ENCODE measurements around the gene RPP40.

RPP40 gene

DNA sequence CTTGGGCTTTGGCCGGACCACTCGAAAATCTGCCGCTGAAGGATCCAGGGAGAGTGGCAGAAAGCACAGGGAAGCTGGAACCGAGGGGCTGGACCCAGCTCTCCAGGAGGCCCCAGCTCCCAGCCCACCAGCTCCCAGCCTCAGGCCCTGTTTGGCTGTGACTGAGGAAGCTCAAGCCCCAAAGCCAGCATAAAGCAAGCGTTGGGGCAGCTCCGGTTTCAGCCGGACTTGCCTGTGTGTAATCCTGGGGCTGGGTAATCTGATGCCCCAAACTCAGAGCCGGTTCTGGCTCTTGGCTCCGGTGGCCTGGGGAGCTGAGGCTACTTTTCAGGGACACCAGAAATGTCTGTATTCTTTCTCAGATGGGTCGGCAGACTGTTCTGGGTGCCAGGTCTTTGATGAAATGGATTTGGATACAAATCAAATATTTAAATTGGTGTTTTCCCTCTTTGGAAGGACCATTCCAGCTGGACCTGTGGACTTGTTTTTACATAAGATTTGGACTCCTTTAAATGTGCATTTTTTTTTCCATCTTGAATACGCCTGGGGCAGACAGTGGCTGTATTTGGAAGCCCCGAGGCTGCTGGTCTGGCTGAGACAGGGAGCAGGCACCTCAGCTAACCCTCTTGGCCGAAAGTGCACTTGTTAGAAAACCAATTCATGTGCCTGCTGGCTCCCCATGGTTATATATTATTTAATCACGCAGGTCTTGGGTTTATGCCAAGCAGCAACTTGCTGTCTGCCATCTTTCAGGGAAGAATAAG lies 29.7 kb downstream of the RPP40 start:
- TF ChIP-seq SIN3A (IDR thresholded peaks at IDR 0.05; ENCODE audit: borderline replicate concordance, insufficient read depth, low read length), result no peak
- no peak for TF ChIP-seq POLR2AphosphoS5 (IDR thresholded peaks at IDR 0.05; ENCODE audit: low read depth, low read length)
- TF ChIP-seq TAF1 (IDR thresholded peaks at IDR 0.05; ENCODE audit: borderline replicate concordance, insufficient read depth, low read length), result no peak
- no peak for TF ChIP-seq FOXP2 (optimal IDR thresholded peaks at IDR 0.05; ENCODE audit: borderline replicate concordance, extremely low read depth, extremely low read length, insufficient read depth)
- no peak for TF ChIP-seq REST (IDR thresholded peaks at IDR 0.05; ENCODE audit: insufficient read depth in 1 of 2, low read depth in 2 of 2, low read length in 2 of 2)

DNA sequence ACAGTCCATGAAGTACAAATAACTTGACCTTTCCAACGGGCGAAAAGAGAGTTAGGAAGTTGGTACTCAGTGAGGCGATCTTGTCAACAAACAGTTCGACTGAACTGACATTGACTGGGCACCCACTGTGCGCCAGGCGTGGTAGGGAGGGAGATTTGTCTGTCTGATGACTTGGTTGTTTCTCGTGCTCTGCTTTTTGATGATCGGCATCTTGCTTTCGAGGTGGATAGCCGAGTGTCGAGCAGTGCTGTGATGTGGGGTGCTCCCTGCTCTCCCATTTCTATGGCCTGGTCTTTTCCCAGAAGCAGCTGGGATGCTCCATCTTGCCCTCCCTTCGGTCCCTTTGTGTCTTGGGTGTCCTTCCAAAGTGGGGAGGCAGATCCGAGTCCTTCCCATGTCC lies 30.4 kb downstream of the RPP40 start:
- TF ChIP-seq POLR2AphosphoS5 (IDR thresholded peaks at IDR 0.05; ENCODE audit: low read depth, low read length) (no peak), TAF1 (IDR thresholded peaks at IDR 0.05; ENCODE audit: borderline replicate concordance, insufficient read depth, low read length) (no peak), REST (IDR thresholded peaks at IDR 0.05; ENCODE audit: insufficient read depth in 1 of 2, low read depth in 2 of 2, low read length in 2 of 2) (no peak), FOXP2 (optimal IDR thresholded peaks at IDR 0.05; ENCODE audit: borderline replicate concordance, extremely low read depth, extremely low read length, insufficient read depth) (no peak), SIN3A (IDR thresholded peaks at IDR 0.05; ENCODE audit: borderline replicate concordance, insufficient read depth, low read length) (no peak)

DNA sequence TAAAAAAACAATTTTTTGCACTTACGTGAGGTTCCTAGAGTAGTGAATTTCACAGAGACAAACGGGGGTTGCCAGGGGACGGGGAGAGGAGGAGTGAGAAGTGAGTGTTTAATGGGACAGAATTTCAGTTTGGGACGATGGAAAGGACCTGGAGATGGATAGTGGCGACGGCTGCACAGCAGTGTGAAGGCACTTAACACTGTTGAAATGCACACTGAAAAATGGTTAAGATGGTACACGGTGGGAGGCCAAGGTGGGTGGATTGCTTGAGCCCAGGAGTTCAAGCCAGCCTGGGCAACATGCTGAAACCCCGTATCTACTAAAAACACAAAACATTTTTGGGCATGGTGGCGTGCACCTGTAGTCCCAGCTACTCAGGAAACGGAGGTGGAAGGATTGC lies 31.4 kb downstream of the RPP40 start:
- TF ChIP-seq POLR2AphosphoS5 (IDR thresholded peaks at IDR 0.05; ENCODE audit: low read depth, low read length) (no peak), TAF1 (IDR thresholded peaks at IDR 0.05; ENCODE audit: borderline replicate concordance, insufficient read depth, low read length) (no peak), FOXP2 (optimal IDR thresholded peaks at IDR 0.05; ENCODE audit: borderline replicate concordance, extremely low read depth, extremely low read length, insufficient read depth) (no peak), REST (IDR thresholded peaks at IDR 0.05; ENCODE audit: insufficient read depth in 1 of 2, low read depth in 2 of 2, low read length in 2 of 2) (no peak), SIN3A (IDR thresholded peaks at IDR 0.05; ENCODE audit: borderline replicate concordance, insufficient read depth, low read length) (no peak)

GRCh38 chr6:4971851-4972250 lies 32.0 kb downstream of the RPP40 start:
- TF ChIP-seq REST (IDR thresholded peaks at IDR 0.05; ENCODE audit: insufficient read depth in 1 of 2, low read depth in 2 of 2, low read length in 2 of 2) (no peak), FOXP2 (optimal IDR thresholded peaks at IDR 0.05; ENCODE audit: borderline replicate concordance, extremely low read depth, extremely low read length, insufficient read depth) (no peak), POLR2AphosphoS5 (IDR thresholded peaks at IDR 0.05; ENCODE audit: low read depth, low read length) (no peak), SIN3A (IDR thresholded peaks at IDR 0.05; ENCODE audit: borderline replicate concordance, insufficient read depth, low read length) (no peak), TAF1 (IDR thresholded peaks at IDR 0.05; ENCODE audit: borderline replicate concordance, insufficient read depth, low read length) (no peak)

All from PFSK-1 (cell line).